ENCODE measurements around the gene SCGN. TPM values are rescaled to one million over a fixed set of nuclear protein-coding genes. Genes with fewer than 3 reads are reported as not detected.

SCGN gene
- total RNA-seq, 1 donor from 2014 or later, result not detected

GRCh38 chr6:25612666-25613065 is 39.3 kb upstream of the SCGN start:
- H3K36me3 ChIP-seq (ENCODE audit: control insufficient read depth, insufficient read depth, low read length), result no peaks in the 10 kb centered on the region
- no peak overlapping the region for H3K4me3 ChIP-seq (ENCODE audit: low read depth, low read length)
- no peaks in the 10 kb centered on the region for H3K27me3 ChIP-seq (ENCODE audit: control insufficient read depth, insufficient read depth, low read length)
- TF ChIP-seq CTCF (IDR thresholded peaks at IDR 0.05; ENCODE audit: insufficient read depth, low read length, poor library complexity, severe bottlenecking), result no peak
- no peak for DNase-seq (ENCODE audit: low read depth)

- DNase-seq (ENCODE audit: low read depth), result no peak
- no peaks in the 10 kb centered on the region for H3K36me3 ChIP-seq (ENCODE audit: control insufficient read depth, insufficient read depth, low read length)
- H3K27me3 ChIP-seq (ENCODE audit: control insufficient read depth, insufficient read depth, low read length), result no peaks in the 10 kb centered on the region
- no peak overlapping the region for H3K4me3 ChIP-seq (ENCODE audit: low read depth, low read length)
- no peak for TF ChIP-seq CTCF (IDR thresholded peaks at IDR 0.05; ENCODE audit: insufficient read depth, low read length, poor library complexity, severe bottlenecking)
These were observed 38.6 kb upstream of the SCGN start for GRCh38 chr6:25613415-25613814.

- Histone ChIP-seq H3K27me3 (ENCODE audit: control insufficient read depth, insufficient read depth, low read length) (no peaks in the 10 kb centered on the region), H3K36me3 (ENCODE audit: control insufficient read depth, insufficient read depth, low read length) (no peaks in the 10 kb centered on the region), H3K4me3 (ENCODE audit: low read depth, low read length) (no peak overlapping the region)
- no peak for DNase-seq (ENCODE audit: low read depth)
- TF ChIP-seq CTCF (IDR thresholded peaks at IDR 0.05; ENCODE audit: insufficient read depth, low read length, poor library complexity, severe bottlenecking), result no peak
These were observed 38.0 kb upstream of the SCGN start for GRCh38 chr6:25614052-25614451.

GRCh38 chr6:25615471-25615870 is 36.5 kb upstream of the SCGN start:
- H3K27me3 ChIP-seq (ENCODE audit: control insufficient read depth, insufficient read depth, low read length), result no peaks in the 10 kb centered on the region
- no peak for TF ChIP-seq CTCF (IDR thresholded peaks at IDR 0.05; ENCODE audit: insufficient read depth, low read length, poor library complexity, severe bottlenecking)
- no peak for DNase-seq (ENCODE audit: low read depth)
- no peaks in the 10 kb centered on the region for H3K36me3 ChIP-seq (ENCODE audit: control insufficient read depth, insufficient read depth, low read length)
- no peak overlapping the region for H3K4me3 ChIP-seq (ENCODE audit: low read depth, low read length)

GRCh38 chr6:25617997-25618396 is 34.0 kb upstream of the SCGN start:
- Histone ChIP-seq H3K27me3 (ENCODE audit: control insufficient read depth, insufficient read depth, low read length) (no peaks in the 10 kb centered on the region), H3K36me3 (ENCODE audit: control insufficient read depth, insufficient read depth, low read length) (no peaks in the 10 kb centered on the region), H3K4me3 (ENCODE audit: low read depth, low read length) (no peak overlapping the region)
- no peak for TF ChIP-seq CTCF (IDR thresholded peaks at IDR 0.05; ENCODE audit: insufficient read depth, low read length, poor library complexity, severe bottlenecking)
- no peak for DNase-seq (ENCODE audit: low read depth)

GRCh38 chr6:25619217-25619616 is 32.8 kb upstream of the SCGN start:
- DNase-seq (ENCODE audit: low read depth), result no peak
- Histone ChIP-seq H3K36me3 (ENCODE audit: control insufficient read depth, insufficient read depth, low read length) (no peaks in the 10 kb centered on the region), H3K4me3 (ENCODE audit: low read depth, low read length) (no peak overlapping the region), H3K27me3 (ENCODE audit: control insufficient read depth, insufficient read depth, low read length) (no peaks in the 10 kb centered on the region)
- no peak for TF ChIP-seq CTCF (IDR thresholded peaks at IDR 0.05; ENCODE audit: insufficient read depth, low read length, poor library complexity, severe bottlenecking)

Measured in kidney epithelial cell (primary cell).